SJSA1 (cell line): Measurements from ENCODE around the gene FANCC. TPM values are rescaled to one million over a fixed set of nuclear protein-coding genes. Genes with fewer than 3 reads are reported as not detected.

Source experiments
- DNase-seq, 2 experiments: peaks; one replicate each; pipeline ENCODE4 v3.0.0-alpha.2; 2015 to 2020; ENCODE audit warnings: low spot score in 2 of 2, low read depth in 1 of 2
- H3K27ac ChIP-seq: fragments of 250-450 bp; sonication (Bioruptor Pico); 2 replicates; pipeline ENCODE4 v1.5.1; 2020; ENCODE audit warnings: mild to moderate bottlenecking, moderate library complexity
- H3K27me3 ChIP-seq: fragments of 250-450 bp; sonication (Bioruptor Pico); replicated peaks from 2 replicates; pipeline ENCODE4 v1.5.1; 2020; ENCODE audit warnings: mild to moderate bottlenecking, moderate library complexity
- H3K36me3 ChIP-seq: fragments of 250-450 bp; sonication (Bioruptor Pico); 2 replicates; pipeline ENCODE4 v1.5.1; 2020; ENCODE audit warnings: mild to moderate bottlenecking
- H3K4me1 ChIP-seq: fragments of 250-450 bp; sonication (Bioruptor Pico); replicated peaks from 2 replicates; pipeline ENCODE4 v1.6.1; 2021; ENCODE audit warnings: mild to moderate bottlenecking
- H3K4me3 ChIP-seq: fragments of 250-450 bp; sonication (Bioruptor Pico); 2 replicates; pipeline ENCODE4 v1.5.1; 2020; ENCODE audit warnings: mild to moderate bottlenecking
- H3K9me3 ChIP-seq: fragments of 250-450 bp; sonication (Bioruptor Pico); replicated peaks from 2 replicates; pipeline ENCODE4 v1.5.1; 2020; ENCODE audit warnings: mild to moderate bottlenecking
- total RNA-seq: library from RNA; depleted of rRNA; stranded (reverse); fragments of >200 nt; shearing (Covaris generic); gene quantifications from 2 replicates; pipeline ENCODE4 v1.2.3, GENCODE V29; 2014

FANCC gene
- total RNA-seq, 1 experiment from 2014 or later = 10.8 TPM

- Histone ChIP-seq H3K4me1 (peaks cover 32% of the 10 kb centered on the region), H3K27ac (no peak overlapping the region), H3K27me3 (no peaks in the 10 kb centered on the region), H3K4me3 (no peak overlapping the region), H3K36me3 (peaks cover 37% of the 10 kb centered on the region), H3K9me3 (no peaks in the 10 kb centered on the region)
- DNase-seq = no peak
Observed at GRCh38 chr9:95110921-95111525, 206.5 kb downstream of the FANCC start.

- Histone ChIP-seq H3K36me3 (peaks cover 37% of the 10 kb centered on the region), H3K27me3 (no peaks in the 10 kb centered on the region), H3K4me3 (no peak overlapping the region), H3K9me3 (no peaks in the 10 kb centered on the region), H3K4me1 (peaks cover 38% of the 10 kb centered on the region), H3K27ac (no peak overlapping the region)
- no peak for DNase-seq
Observed at GRCh38 chr9:95109456-95109855, 208.1 kb downstream of the FANCC start.

- Histone ChIP-seq H3K27me3 (no peaks in the 10 kb centered on the region), H3K36me3 (peaks cover 38% of the 10 kb centered on the region), H3K4me1 (peaks cover 38% of the 10 kb centered on the region), H3K4me3 (no peak overlapping the region), H3K9me3 (no peaks in the 10 kb centered on the region), H3K27ac (no peak overlapping the region; the same call in 1 of the 2 replicates)
- DNase-seq = no peak
Observed at GRCh38 chr9:95108777-95109176, 208.7 kb downstream of the FANCC start.

GRCh38 chr9:95107976-95108375 lies 209.5 kb downstream of the FANCC start:
- H3K9me3 ChIP-seq = no peaks in the 10 kb centered on the region
- peaks cover 46% of the 10 kb centered on the region for H3K36me3 ChIP-seq
- H3K27me3 ChIP-seq = no peaks in the 10 kb centered on the region
- peak overlapping the region; percentile 78 for H3K27ac ChIP-seq
- H3K4me1 ChIP-seq = peaks cover 38% of the 10 kb centered on the region
- H3K4me3 ChIP-seq = no peak overlapping the region
- DNase-seq = peak in 1 of 2 experiments; percentile 33

- Histone ChIP-seq H3K4me3 (no peak overlapping the region), H3K4me1 (peaks cover 38% of the 10 kb centered on the region), H3K9me3 (no peaks in the 10 kb centered on the region), H3K36me3 (peaks cover 46% of the 10 kb centered on the region), H3K27me3 (no peaks in the 10 kb centered on the region), H3K27ac (peak overlapping the region; percentile 78)
- peak; percentile 87 to 89 for DNase-seq
Observed at GRCh38 chr9:95107001-95107749, 210.3 kb downstream of the FANCC start.

- Histone ChIP-seq H3K4me1 (peaks cover 41% of the 10 kb centered on the region), H3K9me3 (no peaks in the 10 kb centered on the region), H3K27me3 (no peaks in the 10 kb centered on the region), H3K27ac (no peak overlapping the region), H3K36me3 (peaks cover 44% of the 10 kb centered on the region), H3K4me3 (no peak overlapping the region)
- no peak for DNase-seq
Observed at GRCh38 chr9:95105519-95106287, 211.8 kb downstream of the FANCC start.

GRCh38 chr9:95104980-95105379 lies 212.5 kb downstream of the FANCC start:
- Histone ChIP-seq H3K36me3 (peaks cover 43% of the 10 kb centered on the region), H3K27me3 (no peaks in the 10 kb centered on the region), H3K4me3 (no peak overlapping the region), H3K27ac (no peak overlapping the region), H3K4me1 (peaks cover 48% of the 10 kb centered on the region), H3K9me3 (no peaks in the 10 kb centered on the region)
- DNase-seq = no peak

GRCh38 chr9:95104581-95104960 lies 212.9 kb downstream of the FANCC start:
- no peak for DNase-seq
- Histone ChIP-seq H3K27ac (no peak overlapping the region), H3K4me3 (no peak overlapping the region), H3K9me3 (no peaks in the 10 kb centered on the region), H3K4me1 (peaks cover 53% of the 10 kb centered on the region), H3K36me3 (peaks cover 46% of the 10 kb centered on the region), H3K27me3 (no peaks in the 10 kb centered on the region)

- H3K4me1 ChIP-seq = peaks cover 53% of the 10 kb centered on the region
- H3K27ac ChIP-seq = no peak overlapping the region
- H3K36me3 ChIP-seq = peaks cover 49% of the 10 kb centered on the region
Observed at GRCh38 chr9:95103871-95104580, 213.5 kb downstream of the FANCC start.

GRCh38 chr9:95103281-95103771 lies 214.2 kb downstream of the FANCC start:
- Histone ChIP-seq H3K4me1 (peaks cover 51% of the 10 kb centered on the region), H3K27ac (no peak overlapping the region), H3K4me3 (no peak overlapping the region), H3K27me3 (no peaks in the 10 kb centered on the region), H3K9me3 (no peaks in the 10 kb centered on the region), H3K36me3 (peaks cover 53% of the 10 kb centered on the region)
- no peak for DNase-seq

More at GRCh38 chr9:95103871-95104580, 213.5 kb downstream of the FANCC start:
- H3K4me3 ChIP-seq = no peak overlapping the region
- no peaks in the 10 kb centered on the region for H3K9me3 ChIP-seq
- DNase-seq = no peak
- no peaks in the 10 kb centered on the region for H3K27me3 ChIP-seq

- Histone ChIP-seq H3K27ac (no peak overlapping the region), H3K9me3 (no peaks in the 10 kb centered on the region), H3K27me3 (no peaks in the 10 kb centered on the region), H3K4me3 (no peak overlapping the region), H3K36me3 (peaks cover 60% of the 10 kb centered on the region), H3K4me1 (peaks cover 46% of the 10 kb centered on the region)
- no peak for DNase-seq
Observed at GRCh38 chr9:95102572-95102971, 214.9 kb downstream of the FANCC start.

- no peak overlapping the region for H3K27ac ChIP-seq
- H3K4me3 ChIP-seq = no peak overlapping the region
- no peaks in the 10 kb centered on the region for H3K27me3 ChIP-seq
- DNase-seq = no peak
- H3K9me3 ChIP-seq = no peaks in the 10 kb centered on the region
- peaks cover 41% of the 10 kb centered on the region for H3K4me1 ChIP-seq
- H3K36me3 ChIP-seq = peaks cover 65% of the 10 kb centered on the region
Observed at GRCh38 chr9:95102001-95102433, 215.5 kb downstream of the FANCC start.

- Histone ChIP-seq H3K36me3 (peaks cover 65% of the 10 kb centered on the region), H3K4me3 (no peak overlapping the region), H3K27me3 (no peaks in the 10 kb centered on the region), H3K27ac (no peak overlapping the region), H3K4me1 (peaks cover 38% of the 10 kb centered on the region), H3K9me3 (no peaks in the 10 kb centered on the region)
- no peak for DNase-seq
Observed at GRCh38 chr9:95101326-95101725, 216.2 kb downstream of the FANCC start.
